Neural cell (in vitro differentiated cells): ENCODE results near the gene ADAMTS2.

Experiments
- CTCF ChIP-seq: fragments of 450-650 bp; IDR thresholded peaks from 2 replicates; pipeline ENCODE4 v1.5.1; 2014; ENCODE audit warnings: antibody characterized with exemption, mild to moderate bottlenecking, moderate library complexity; ENCODE audit not compliant: poor library complexity, severe bottlenecking
- EP300 ChIP-seq: fragments of 450-650 bp; conservative IDR thresholded peaks from 2 replicates; pipeline ENCODE4 v1.6.1; 2014; ENCODE audit warnings: antibody characterized with exemption, mild to moderate bottlenecking, moderate library complexity; ENCODE audit not compliant: poor library complexity, severe bottlenecking
- EZH2 ChIP-seq: fragments of 200-600, 300-800 bp; shearing (Covaris generic), sonication (generic); IDR thresholded peaks from 2 replicates; pipeline ENCODE4 v1.6.1; 2014; ENCODE audit warnings: antibody characterized with exemption, low read length, borderline replicate concordance, mild to moderate bottlenecking; ENCODE audit not compliant: insufficient read depth, poor library complexity, severe bottlenecking
- POLR2AphosphoS5 ChIP-seq: IDR thresholded peaks from 2 replicates; pipeline ENCODE4 v1.6.1; 2012
- RAD21 ChIP-seq: fragments of 450-650 bp; conservative IDR thresholded peaks from 2 replicates; pipeline ENCODE4 v1.6.1; 2014; ENCODE audit warnings: antibody characterized with exemption, mild to moderate bottlenecking, moderate library complexity

GRCh38 chr5:179154346-179154990 is 190.8 kb downstream of the ADAMTS2 start:
- TF ChIP-seq EZH2: no peak
- TF ChIP-seq CTCF: no peak
- TF ChIP-seq RAD21: no peak
- TF ChIP-seq POLR2AphosphoS5: no peak
- TF ChIP-seq EP300: no peak
